PC-3 (cell line): ENCODE data around the gene RPL7L1.

Source experiments
- EZH2 ChIP-seq: fragments of 300-600 bp; sonication (generic); IDR thresholded peaks from one replicate; pipeline ENCODE4 v1.6.1; 2017; ENCODE audit warnings: antibody characterized with exemption, mild to moderate bottlenecking, low read length; ENCODE audit not compliant: unreplicated experiment
- TF ChIP-seq, protein P1 (sequence below): fragments of 300-600 bp; sonication (generic); conservative IDR thresholded peaks from 2 replicates; pipeline ENCODE4 v1.5.1; 2017; ENCODE audit warnings: antibody characterized with exemption, low read depth, mild to moderate bottlenecking, low read length

DNA sequence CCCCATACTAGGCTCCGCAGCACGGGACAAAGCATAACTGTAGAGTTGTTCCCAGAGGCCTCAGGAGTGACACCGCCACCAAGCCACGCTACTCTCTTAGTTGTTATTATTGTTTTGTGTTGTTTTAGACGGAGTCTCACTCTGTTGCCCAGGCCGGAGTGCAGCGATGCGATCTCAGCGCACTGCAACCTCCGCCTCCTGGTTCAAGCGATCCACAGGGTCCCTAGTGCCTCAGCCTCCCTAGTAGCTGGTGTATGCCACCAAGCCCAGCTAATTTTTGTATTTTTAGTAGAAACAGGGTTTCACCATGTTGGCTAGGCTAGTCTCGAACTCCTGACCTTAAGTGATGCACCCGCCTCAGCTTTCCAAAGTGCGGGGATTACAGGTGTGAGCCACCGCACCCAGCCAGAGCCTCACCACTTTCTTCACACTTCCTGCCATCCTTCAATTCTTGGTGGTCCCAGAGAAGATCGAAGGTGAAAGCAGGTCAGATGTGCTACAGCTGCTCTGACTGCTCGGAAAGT, 11.8 kb downstream of the RPL7L1 start:
- TF ChIP-seq, protein P1, sequence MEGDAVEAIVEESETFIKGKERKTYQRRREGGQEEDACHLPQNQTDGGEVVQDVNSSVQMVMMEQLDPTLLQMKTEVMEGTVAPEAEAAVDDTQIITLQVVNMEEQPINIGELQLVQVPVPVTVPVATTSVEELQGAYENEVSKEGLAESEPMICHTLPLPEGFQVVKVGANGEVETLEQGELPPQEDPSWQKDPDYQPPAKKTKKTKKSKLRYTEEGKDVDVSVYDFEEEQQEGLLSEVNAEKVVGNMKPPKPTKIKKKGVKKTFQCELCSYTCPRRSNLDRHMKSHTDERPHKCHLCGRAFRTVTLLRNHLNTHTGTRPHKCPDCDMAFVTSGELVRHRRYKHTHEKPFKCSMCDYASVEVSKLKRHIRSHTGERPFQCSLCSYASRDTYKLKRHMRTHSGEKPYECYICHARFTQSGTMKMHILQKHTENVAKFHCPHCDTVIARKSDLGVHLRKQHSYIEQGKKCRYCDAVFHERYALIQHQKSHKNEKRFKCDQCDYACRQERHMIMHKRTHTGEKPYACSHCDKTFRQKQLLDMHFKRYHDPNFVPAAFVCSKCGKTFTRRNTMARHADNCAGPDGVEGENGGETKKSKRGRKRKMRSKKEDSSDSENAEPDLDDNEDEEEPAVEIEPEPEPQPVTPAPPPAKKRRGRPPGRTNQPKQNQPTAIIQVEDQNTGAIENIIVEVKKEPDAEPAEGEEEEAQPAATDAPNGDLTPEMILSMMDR, result no peak
- no peak for TF ChIP-seq EZH2
